ENCODE measurements around the gene PLPP3.

PLPP3 gene

GRCh38 chr1:56506951-56507491, 72.3 kb downstream of the PLPP3 start:
- no peak for TF ChIP-seq Cebpa-rat (IDR thresholded peaks at IDR 0.05)
- Histone ChIP-seq H3K27ac (peak overlapping the region in 8 of 11 experiments; percentile 61 to 83 (median 77); a peak in 16 of 22 replicates), H3K9ac (peak overlapping the region in 6 of 11 experiments; percentile 4 to 63 (median 48); a peak in 6 of 22 replicates), H3K4me3 (no peak overlapping the region), H3K36me3 (peaks cover 0 to 21% (median 0%) of the 10 kb centered on the region in 11 experiments; a peak in 6 of 22 replicates), H4K20me1 (no peaks in the 10 kb centered on the region), H3K9me3 (replicated peaks in 1 of 11) (peaks cover 0 to 7% (median 0%) of the 10 kb centered on the region in 11 experiments; a peak in 3 of 22 replicates), H3K4me1 (peaks cover 17 to 50% (median 40%) of the 10 kb centered on the region in 10 experiments), H3K4me2 (peak overlapping the region; percentile 30 to 81 (median 74)), H3K27me3 (peaks cover 0 to 52% (median 0%) of the 10 kb centered on the region in 11 experiments; a peak in 4 of 22 replicates)

DNA sequence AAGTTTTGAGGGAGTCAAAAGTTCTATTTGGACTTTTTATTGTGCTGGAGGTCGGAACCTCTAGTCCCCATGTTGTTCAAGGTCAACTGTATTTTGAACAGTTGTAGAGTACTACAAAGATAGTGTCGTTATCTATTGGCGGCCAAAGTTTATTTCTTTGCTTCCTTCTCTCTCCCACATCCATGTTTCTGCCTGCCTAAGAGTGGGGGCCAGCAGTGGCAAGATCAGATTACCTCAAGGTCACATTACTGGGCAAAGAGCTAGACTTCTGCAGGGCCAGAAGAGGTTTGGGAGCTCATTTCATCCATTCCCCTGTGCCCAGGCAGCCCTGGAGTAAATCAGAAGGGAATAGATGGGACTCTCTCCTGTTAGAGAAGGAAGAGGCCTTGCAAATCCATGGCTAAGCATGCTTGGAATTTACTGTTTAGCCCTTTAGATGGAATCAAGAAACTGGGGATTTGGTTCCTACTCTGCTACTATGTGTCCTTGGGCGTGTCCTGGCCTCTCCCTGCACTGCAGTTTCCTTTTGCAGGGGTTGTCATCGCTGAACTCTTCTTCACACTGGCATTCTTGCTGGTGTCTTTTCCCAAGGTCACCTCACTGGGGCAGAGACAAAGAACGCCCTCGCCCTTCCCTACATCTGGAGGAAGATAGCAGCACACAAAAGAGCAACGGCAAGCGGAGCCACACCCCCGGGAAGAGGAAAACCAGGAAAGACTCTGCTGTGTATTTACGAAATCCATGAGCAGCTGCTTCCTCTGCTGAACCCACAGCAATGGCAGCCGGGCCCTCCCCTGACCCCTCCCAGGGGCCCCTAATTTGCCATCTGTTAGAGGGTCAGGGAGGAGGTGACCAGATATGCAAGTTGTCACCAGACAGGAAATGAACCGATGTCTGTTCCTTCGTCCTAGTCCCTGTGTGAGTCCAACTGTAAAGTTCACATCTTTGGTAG, 73.3 kb downstream of the PLPP3 start:
- Histone ChIP-seq H3K4me3 (peak overlapping the region in 1 of 10 experiments; percentile 3; a peak in 1 of 20 replicates), H3K4me2 (peak overlapping the region; percentile 30 to 81 (median 74)), H4K20me1 (no peaks in the 10 kb centered on the region), H3K9me3 (replicated peaks in 1 of 11) (peaks cover 0 to 7% (median 0%) of the 10 kb centered on the region in 11 experiments; a peak in 3 of 22 replicates), H3K27ac (peak overlapping the region in 9 of 11 experiments; percentile 28 to 83 (median 75); a peak in 18 of 22 replicates), H3K36me3 (peaks cover 0 to 11% (median 0%) of the 10 kb centered on the region in 11 experiments; a peak in 6 of 22 replicates), H3K9ac (peak overlapping the region in 7 of 11 experiments; percentile 12 to 63 (median 54); a peak in 11 of 22 replicates), H3K27me3 (peaks cover 0 to 46% (median 0%) of the 10 kb centered on the region in 11 experiments; a peak in 4 of 22 replicates), H3K4me1 (peaks cover 17 to 50% (median 40%) of the 10 kb centered on the region in 10 experiments)
- TF ChIP-seq Cebpa-rat (IDR thresholded peaks at IDR 0.05): no peak

DNA sequence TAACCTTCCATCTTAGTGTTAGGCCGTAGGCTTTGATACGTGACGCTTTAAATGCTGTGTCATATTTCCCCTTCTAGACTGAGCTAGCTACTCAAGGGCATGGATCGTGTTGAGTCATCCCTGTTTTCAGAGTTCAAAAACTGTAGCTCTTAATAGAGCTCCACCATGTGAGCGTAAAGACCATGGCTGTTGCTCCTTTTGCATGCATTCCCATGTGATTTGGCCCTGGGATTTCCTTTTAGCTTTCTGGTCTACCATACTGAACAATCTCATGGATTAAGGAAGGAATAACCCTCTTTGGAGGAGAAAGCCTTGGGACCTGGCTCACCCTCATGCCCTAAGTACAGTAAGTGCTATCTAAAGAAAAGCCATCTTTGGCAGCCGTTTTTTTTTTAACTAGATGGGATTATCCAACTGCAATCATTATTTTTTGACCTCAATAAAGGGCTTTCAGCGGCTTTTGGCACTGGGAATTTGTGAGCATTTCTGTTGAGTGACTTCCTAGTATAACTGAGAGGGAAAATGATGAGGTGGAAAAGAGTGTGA, 76.6 kb downstream of the PLPP3 start:
- Histone ChIP-seq H3K4me3 (no peak overlapping the region), H3K4me2 (peak overlapping the region in 6 of 11 experiments; percentile 13 to 45 (median 29); a peak in 8 of 22 replicates), H3K27me3 (peaks cover 0 to 26% (median 0%) of the 10 kb centered on the region in 11 experiments; a peak in 3 of 22 replicates), H3K9me3 (replicated peaks in 1 of 11) (peaks cover 0 to 7% (median 0%) of the 10 kb centered on the region in 11 experiments; a peak in 3 of 22 replicates), H3K4me1 (peaks cover 17 to 39% (median 31%) of the 10 kb centered on the region in 10 experiments), H3K27ac (peak overlapping the region in 3 of 11 experiments; percentile 0 to 33 (median 8); a peak in 5 of 22 replicates), H4K20me1 (no peaks in the 10 kb centered on the region), H3K9ac (no peak overlapping the region), H3K36me3 (peaks cover 0 to 9% (median 0%) of the 10 kb centered on the region in 11 experiments; a peak in 1 of 22 replicates)
- no peak for TF ChIP-seq Cebpa-rat (IDR thresholded peaks at IDR 0.05)

DNA sequence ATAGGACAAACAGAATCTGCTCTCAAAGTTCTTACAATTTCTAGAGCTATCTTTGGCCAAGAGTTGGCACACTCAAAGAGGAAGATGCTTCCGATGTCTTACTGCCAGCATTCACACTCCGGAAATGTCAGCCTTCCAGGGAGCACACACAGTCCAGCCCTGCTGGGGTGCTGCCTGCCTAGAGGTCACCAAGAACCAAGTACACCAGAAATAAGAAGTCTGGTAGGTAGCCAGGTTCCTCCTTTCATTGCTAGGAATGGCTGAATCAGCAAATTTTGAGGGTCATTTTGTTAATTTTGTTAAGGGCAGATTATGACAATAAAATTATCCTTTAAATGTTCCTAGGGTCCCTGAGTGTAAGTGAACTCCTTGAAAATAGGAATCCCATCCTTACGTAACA, 77.5 kb downstream of the PLPP3 start:
- Histone ChIP-seq H3K9ac (no peak overlapping the region), H3K4me3 (no peak overlapping the region), H3K36me3 (peaks cover 0 to 9% (median 0%) of the 10 kb centered on the region in 11 experiments; a peak in 1 of 22 replicates), H3K9me3 (replicated peaks in 1 of 11) (peaks cover 0 to 7% (median 0%) of the 10 kb centered on the region in 11 experiments; a peak in 3 of 22 replicates), H3K27me3 (peaks cover 0 to 17% (median 0%) of the 10 kb centered on the region in 11 experiments; a peak in 2 of 22 replicates), H3K4me2 (no peak overlapping the region; a peak in 1 of 22 replicates), H3K27ac (no peak overlapping the region), H4K20me1 (no peaks in the 10 kb centered on the region), H3K4me1 (peaks cover 11 to 31% (median 23%) of the 10 kb centered on the region in 10 experiments)
- TF ChIP-seq Cebpa-rat (IDR thresholded peaks at IDR 0.05): no peak

GRCh38 chr1:56501426-56501825, 77.9 kb downstream of the PLPP3 start:
- Histone ChIP-seq H3K27me3 (peaks cover 0 to 13% (median 0%) of the 10 kb centered on the region in 11 experiments; a peak in 2 of 22 replicates), H4K20me1 (no peaks in the 10 kb centered on the region), H3K4me3 (no peak overlapping the region), H3K27ac (no peak overlapping the region), H3K9ac (no peak overlapping the region), H3K9me3 (replicated peaks in 1 of 11) (peaks cover 0 to 7% (median 0%) of the 10 kb centered on the region in 11 experiments; a peak in 3 of 22 replicates), H3K4me2 (no peak overlapping the region), H3K36me3 (peaks cover 0 to 12% (median 0%) of the 10 kb centered on the region in 11 experiments; a peak in 3 of 22 replicates), H3K4me1 (peaks cover 7 to 29% (median 19%) of the 10 kb centered on the region in 10 experiments)
- no peak for TF ChIP-seq Cebpa-rat (IDR thresholded peaks at IDR 0.05)

- H3K27me3 ChIP-seq: peaks cover 0 to 28% (median 0%) of the 10 kb centered on the region in 11 experiments; a peak in 2 of 22 replicates
- H4K20me1 ChIP-seq: no peaks in the 10 kb centered on the region
- peaks cover 0 to 10% (median 0%) of the 10 kb centered on the region in 10 experiments; a peak in 4 of 20 replicates for H3K4me1 ChIP-seq
- TF ChIP-seq Cebpa-rat (IDR thresholded peaks at IDR 0.05): no peak
- no peak overlapping the region for H3K27ac ChIP-seq
- H3K4me2 ChIP-seq: no peak overlapping the region
- no peak overlapping the region for H3K9ac ChIP-seq
- H3K36me3 ChIP-seq: peaks cover 0 to 18% (median 0%) of the 10 kb centered on the region in 11 experiments; a peak in 8 of 22 replicates
- H3K4me3 ChIP-seq: no peak overlapping the region
- no peaks in the 10 kb centered on the region; a peak in 1 of 22 replicates for H3K9me3 ChIP-seq (replicated peaks in 1 of 11)
Measured at GRCh38 chr1:56496821-56497772, 82.3 kb downstream of the PLPP3 start.

DNA sequence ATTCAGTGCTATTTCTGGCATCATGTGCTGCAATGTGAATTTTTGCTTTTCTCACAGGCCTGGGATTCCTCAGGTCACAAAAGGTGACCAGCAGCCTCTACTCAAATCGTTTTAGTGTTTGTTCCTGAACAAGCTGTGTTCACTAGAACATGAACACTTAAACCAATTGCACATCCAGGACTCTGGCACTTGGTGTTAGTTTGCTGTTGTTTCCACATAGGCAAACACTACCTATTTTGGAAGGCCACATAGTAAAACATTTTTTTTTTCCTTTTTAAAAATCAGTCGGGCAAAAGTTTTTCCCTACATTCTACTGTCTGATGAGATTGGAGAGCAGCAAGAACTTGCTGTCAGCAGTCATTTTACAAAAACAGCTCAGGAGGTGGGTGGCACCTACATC, 83.2 kb downstream of the PLPP3 start:
- H3K27me3 ChIP-seq: peaks cover 0 to 36% (median 0%) of the 10 kb centered on the region in 11 experiments; a peak in 2 of 22 replicates
- H3K9ac ChIP-seq: no peak overlapping the region
- no peak overlapping the region for H3K27ac ChIP-seq
- no peak overlapping the region for H3K4me3 ChIP-seq
- H3K4me2 ChIP-seq: no peak overlapping the region
- peaks cover 0 to 18% (median 0%) of the 10 kb centered on the region in 11 experiments; a peak in 8 of 22 replicates for H3K36me3 ChIP-seq
- no peaks in the 10 kb centered on the region for H4K20me1 ChIP-seq
- H3K4me1 ChIP-seq: peaks cover 0 to 10% (median 0%) of the 10 kb centered on the region in 10 experiments; a peak in 1 of 20 replicates
- no peak for TF ChIP-seq Cebpa-rat (IDR thresholded peaks at IDR 0.05)
- H3K9me3 ChIP-seq (replicated peaks in 1 of 11): no peaks in the 10 kb centered on the region; a peak in 1 of 22 replicates
